ENCODE data around the gene E2F1. TPM values are rescaled to one million over a fixed set of nuclear protein-coding genes. Genes with fewer than 3 reads are reported as not detected.

Gene E2F1
- total and polyA plus RNA-seq, 2 experiments from 2014 or later: 12.1 to 42.6 TPM

DNA sequence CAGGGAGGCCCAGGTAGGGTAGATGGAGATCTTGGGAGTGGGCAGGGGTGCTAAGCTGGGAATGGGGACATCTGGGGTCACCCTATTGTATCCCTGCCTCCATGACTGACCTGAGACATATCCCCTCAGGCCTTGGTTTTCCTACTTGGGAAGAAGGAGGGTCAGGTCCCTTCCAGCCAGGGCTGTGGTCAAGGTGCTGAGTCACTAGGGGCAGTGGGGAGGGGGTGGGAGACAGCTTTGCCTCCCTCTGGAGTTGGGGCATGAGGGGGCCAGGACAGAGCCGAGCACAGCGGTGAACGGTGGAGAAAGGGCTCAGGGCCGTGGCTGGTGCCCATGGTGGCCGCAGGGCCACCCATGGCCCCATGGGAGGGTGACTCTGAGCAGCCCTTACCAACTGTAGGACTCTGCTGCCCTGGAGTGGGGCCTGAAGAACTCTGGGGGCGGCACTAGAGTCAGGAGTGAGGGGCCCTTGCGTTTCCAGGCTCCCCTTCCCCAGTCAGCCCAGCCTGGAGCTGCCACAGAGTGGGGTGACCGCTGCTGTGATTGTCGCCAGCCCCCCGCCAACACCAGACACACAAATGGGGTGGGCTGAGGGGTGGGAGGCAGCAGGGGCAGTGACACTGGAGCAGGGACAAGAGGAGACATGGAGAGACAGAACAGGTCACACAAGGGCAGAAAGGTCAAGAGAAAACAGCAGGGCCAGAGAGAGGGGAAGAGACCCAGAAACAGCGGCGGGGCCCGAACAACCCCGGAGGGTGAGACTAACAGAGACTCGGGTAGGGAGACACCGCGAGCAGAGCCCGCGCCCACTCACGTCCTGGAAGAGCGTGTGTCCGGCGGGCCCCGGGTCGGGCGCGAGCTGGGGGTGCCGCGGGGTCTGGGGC lies 12.5 kb downstream of the E2F1 start (continued):
- TF ChIP-seq, protein P1, sequence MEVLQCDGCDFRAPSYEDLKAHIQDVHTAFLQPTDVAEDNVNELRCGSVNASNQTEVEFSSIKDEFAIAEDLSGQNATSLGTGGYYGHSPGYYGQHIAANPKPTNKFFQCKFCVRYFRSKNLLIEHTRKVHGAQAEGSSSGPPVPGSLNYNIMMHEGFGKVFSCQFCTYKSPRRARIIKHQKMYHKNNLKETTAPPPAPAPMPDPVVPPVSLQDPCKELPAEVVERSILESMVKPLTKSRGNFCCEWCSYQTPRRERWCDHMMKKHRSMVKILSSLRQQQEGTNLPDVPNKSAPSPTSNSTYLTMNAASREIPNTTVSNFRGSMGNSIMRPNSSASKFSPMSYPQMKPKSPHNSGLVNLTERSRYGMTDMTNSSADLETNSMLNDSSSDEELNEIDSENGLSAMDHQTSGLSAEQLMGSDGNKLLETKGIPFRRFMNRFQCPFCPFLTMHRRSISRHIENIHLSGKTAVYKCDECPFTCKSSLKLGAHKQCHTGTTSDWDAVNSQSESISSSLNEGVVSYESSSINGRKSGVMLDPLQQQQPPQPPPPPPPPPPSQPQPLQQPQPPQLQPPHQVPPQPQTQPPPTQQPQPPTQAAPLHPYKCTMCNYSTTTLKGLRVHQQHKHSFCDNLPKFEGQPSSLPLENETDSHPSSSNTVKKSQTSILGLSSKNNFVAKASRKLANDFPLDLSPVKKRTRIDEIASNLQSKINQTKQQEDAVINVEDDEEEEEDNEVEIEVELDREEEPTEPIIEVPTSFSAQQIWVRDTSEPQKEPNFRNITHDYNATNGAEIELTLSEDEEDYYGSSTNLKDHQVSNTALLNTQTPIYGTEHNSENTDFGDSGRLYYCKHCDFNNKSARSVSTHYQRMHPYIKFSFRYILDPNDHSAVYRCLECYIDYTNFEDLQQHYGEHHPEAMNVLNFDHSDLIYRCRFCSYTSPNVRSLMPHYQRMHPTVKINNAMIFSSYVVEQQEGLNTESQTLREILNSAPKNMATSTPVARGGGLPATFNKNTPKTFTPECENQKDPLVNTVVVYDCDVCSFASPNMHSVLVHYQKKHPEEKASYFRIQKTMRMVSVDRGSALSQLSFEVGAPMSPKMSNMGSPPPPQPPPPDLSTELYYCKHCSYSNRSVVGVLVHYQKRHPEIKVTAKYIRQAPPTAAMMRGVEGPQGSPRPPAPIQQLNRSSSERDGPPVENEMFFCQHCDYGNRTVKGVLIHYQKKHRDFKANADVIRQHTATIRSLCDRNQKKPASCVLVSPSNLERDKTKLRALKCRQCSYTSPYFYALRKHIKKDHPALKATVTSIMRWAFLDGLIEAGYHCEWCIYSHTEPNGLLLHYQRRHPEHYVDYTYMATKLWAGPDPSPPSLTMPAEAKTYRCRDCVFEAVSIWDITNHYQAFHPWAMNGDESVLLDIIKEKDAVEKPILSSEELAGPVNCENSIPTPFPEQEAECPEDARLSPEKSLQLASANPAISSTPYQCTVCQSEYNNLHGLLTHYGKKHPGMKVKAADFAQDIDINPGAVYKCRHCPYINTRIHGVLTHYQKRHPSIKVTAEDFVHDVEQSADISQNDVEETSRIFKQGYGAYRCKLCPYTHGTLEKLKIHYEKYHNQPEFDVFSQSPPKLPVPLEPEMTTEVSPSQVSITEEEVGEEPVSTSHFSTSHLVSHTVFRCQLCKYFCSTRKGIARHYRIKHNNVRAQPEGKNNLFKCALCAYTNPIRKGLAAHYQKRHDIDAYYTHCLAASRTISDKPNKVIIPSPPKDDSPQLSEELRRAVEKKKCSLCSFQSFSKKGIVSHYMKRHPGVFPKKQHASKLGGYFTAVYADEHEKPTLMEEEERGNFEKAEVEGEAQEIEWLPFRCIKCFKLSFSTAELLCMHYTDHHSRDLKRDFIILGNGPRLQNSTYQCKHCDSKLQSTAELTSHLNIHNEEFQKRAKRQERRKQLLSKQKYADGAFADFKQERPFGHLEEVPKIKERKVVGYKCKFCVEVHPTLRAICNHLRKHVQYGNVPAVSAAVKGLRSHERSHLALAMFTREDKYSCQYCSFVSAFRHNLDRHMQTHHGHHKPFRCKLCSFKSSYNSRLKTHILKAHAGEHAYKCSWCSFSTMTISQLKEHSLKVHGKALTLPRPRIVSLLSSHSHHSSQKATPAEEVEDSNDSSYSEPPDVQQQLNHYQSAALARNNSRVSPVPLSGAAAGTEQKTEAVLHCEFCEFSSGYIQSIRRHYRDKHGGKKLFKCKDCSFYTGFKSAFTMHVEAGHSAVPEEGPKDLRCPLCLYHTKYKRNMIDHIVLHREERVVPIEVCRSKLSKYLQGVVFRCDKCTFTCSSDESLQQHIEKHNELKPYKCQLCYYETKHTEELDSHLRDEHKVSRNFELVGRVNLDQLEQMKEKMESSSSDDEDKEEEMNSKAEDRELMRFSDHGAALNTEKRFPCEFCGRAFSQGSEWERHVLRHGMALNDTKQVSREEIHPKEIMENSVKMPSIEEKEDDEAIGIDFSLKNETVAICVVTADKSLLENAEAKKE (CRISPR knock-in tag; IDR thresholded peaks at IDR 0.05): no peak

DNA sequence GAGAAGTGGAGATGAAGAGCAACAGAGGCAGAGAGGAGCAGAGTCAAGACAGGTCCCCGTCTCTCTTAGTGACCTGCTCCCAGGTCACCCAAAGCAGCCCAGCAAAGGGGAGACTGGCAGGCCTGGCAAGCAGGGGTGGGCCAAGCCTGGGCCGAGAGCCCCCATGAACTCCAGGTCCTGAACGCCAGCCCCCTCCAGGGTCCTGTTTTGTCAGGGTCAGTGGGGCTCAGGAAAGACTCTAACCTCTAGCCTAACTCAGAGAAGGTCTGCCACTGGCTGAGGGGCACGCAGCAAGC lies 13.1 kb downstream of the E2F1 start:
- Mint-ChIP-seq H3K27ac (no peak overlapping the region), H3K9me3 (no peaks in the 10 kb centered on the region; the same call in 2 of the 3 replicates)
- TF ChIP-seq POLR2AphosphoS5 (IDR thresholded peaks at IDR 0.05; ENCODE audit: low read depth) (no peak), JUNB (IDR thresholded peaks at IDR 0.05; ENCODE audit: unreplicated experiment) (no peak)
- TF ChIP-seq, protein P2, sequence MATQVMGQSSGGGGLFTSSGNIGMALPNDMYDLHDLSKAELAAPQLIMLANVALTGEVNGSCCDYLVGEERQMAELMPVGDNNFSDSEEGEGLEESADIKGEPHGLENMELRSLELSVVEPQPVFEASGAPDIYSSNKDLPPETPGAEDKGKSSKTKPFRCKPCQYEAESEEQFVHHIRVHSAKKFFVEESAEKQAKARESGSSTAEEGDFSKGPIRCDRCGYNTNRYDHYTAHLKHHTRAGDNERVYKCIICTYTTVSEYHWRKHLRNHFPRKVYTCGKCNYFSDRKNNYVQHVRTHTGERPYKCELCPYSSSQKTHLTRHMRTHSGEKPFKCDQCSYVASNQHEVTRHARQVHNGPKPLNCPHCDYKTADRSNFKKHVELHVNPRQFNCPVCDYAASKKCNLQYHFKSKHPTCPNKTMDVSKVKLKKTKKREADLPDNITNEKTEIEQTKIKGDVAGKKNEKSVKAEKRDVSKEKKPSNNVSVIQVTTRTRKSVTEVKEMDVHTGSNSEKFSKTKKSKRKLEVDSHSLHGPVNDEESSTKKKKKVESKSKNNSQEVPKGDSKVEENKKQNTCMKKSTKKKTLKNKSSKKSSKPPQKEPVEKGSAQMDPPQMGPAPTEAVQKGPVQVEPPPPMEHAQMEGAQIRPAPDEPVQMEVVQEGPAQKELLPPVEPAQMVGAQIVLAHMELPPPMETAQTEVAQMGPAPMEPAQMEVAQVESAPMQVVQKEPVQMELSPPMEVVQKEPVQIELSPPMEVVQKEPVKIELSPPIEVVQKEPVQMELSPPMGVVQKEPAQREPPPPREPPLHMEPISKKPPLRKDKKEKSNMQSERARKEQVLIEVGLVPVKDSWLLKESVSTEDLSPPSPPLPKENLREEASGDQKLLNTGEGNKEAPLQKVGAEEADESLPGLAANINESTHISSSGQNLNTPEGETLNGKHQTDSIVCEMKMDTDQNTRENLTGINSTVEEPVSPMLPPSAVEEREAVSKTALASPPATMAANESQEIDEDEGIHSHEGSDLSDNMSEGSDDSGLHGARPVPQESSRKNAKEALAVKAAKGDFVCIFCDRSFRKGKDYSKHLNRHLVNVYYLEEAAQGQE (IDR thresholded peaks at IDR 0.05; ENCODE audit: unreplicated experiment): no peak
- TF ChIP-seq, protein P1 (CRISPR knock-in tag; IDR thresholded peaks at IDR 0.05): no peak

More for the DNA sequence above, 13.1 kb downstream of the E2F1 start:
- peaks cover 33% of the 10 kb centered on the region for H3K4me1 Mint-ChIP-seq
- Histone ChIP-seq H3K4me2 (peak overlapping the region; percentile 95), H3F3A (replicated peaks; ENCODE audit: low read depth) (peaks cover 15% of the 10 kb centered on the region; the same call in 1 of the 2 replicates), H3K36me3 (ENCODE audit: insufficient read depth) (peaks cover 4% of the 10 kb centered on the region), H3K4me1 (ENCODE audit: insufficient read depth) (peaks cover 19% of the 10 kb centered on the region), H3K27me3 (ENCODE audit: insufficient read depth) (0 out of 2 replicates have a peak, but pooled peaks cover 5% of the 10 kb centered on the region), H3K79me2 (replicated peaks; ENCODE audit: insufficient read depth) (no peaks in the 10 kb centered on the region; the same call in 1 of the 2 replicates), H3K9me2 (ENCODE audit: insufficient read depth) (no peaks in the 10 kb centered on the region), H3K4me3 (peak overlapping the region; percentile 78), H2AFZ (no peak overlapping the region), H4K20me1 (replicated peaks; ENCODE audit: insufficient read depth) (peaks cover 9% of the 10 kb centered on the region), H3K27ac (ENCODE audit: low read depth) (no peak overlapping the region)
- peaks cover 53% of the 10 kb centered on the region for H3K36me3 Mint-ChIP-seq (ENCODE audit: low read depth)
- no peak for ATAC-seq
- peak overlapping the region; percentile 89 for H3K4me3 Mint-ChIP-seq
- no peak for DNase-seq (ENCODE audit: low spot score)
- H3K27me3 Mint-ChIP-seq (ENCODE audit: insufficient read depth, low read depth, poor library complexity): peaks cover 24% of the 10 kb centered on the region
